Brain pericyte (primary cell): Measurements from ENCODE around the gene GAB1.

Experiments
- DNase-seq: peaks from one replicate; pipeline ENCODE4 v3.0.0-alpha.2; 2012; ENCODE audit warnings: low read depth, low spot score

Gene GAB1

DNA sequence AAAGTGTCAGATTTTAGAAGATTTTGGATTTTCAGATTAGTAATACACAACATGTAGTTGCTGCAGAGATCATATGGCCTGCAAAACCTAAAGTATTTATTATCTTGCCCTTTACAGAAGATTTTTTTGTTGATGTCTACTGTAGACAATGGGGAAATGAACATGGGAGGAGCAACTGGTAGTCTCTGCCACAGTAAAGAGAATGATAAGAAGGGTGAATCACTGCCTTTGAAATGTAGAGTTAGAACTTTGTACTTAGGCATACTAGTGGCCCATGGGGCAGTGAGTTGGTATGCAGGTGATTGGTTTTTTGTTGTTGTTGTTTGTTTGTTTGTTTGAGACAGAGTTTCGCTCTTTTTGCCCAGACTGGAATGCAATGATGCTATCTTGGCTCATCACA lies 50.1 kb downstream of the GAB1 start:
- DNase-seq: no peak

DNA sequence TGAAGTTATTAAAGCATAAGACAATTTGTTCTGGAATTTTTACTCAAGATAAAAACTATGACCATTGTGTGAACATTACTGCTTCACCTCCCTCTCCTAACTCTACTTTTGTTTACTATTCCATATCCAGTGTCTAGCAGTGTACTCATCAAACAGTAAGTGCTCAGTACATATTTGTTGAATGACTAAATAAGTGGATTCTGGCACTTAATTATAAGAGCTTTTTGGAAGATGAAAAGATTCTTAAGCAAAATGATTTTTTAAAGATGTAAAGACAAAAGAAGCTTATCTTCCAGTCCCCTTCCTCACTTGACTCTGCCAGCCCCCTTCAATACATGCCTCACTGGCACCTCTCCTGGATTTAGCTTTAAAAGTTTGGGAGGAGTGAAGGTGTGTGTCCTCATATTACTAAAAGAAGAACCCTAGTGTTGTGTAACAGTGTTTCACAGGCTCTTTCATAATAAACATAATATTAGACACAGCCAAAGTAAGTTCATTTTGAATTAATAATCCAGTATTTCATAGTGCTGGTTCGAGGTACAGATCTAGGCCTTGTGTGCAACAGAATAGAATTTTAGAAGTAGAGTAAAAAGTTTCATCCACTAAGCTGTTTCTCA lies 53.0 kb downstream of the GAB1 start:
- DNase-seq: no peak

GRCh38 chr4:143390764-143391163 lies 54.1 kb downstream of the GAB1 start:
- no peak for DNase-seq

DNA sequence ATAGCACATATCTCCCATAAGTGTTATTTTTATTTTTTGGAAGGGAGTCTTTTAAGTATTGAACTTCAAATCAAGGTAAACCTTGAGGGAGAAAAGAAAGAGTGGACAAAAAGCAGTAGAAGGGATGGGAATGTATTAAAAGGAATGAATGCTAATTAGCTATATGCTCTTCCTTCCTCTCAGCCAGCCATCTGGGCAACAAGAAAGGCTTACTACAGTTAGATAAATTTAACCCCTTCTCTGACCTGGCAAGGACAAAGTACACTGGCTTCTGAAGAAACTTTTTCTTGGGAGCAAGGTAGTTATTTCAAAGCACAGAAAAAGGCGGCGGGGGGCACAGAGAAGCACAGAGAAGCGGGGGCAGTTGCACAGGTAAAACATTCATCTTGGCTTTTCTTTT lies 54.6 kb downstream of the GAB1 start:
- no peak for DNase-seq

DNA sequence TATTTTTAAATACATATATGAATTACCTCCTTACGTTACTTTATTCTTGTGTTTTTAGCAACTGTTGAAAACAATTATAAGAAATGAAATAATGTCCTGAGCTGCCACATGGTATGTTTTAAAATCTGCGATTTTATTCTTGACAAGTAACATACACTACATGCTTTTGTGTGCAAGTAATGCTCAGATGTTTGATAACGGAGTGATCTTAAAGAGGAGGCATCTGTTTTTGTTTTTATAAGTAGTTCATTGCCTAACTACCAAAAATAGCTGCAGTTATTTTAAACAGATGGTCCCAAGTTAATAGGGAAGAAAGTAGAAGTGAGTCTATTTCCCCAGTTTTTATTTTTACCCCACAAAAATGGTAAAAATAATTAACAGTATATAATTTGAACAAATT lies 55.2 kb downstream of the GAB1 start:
- no peak for DNase-seq

DNA sequence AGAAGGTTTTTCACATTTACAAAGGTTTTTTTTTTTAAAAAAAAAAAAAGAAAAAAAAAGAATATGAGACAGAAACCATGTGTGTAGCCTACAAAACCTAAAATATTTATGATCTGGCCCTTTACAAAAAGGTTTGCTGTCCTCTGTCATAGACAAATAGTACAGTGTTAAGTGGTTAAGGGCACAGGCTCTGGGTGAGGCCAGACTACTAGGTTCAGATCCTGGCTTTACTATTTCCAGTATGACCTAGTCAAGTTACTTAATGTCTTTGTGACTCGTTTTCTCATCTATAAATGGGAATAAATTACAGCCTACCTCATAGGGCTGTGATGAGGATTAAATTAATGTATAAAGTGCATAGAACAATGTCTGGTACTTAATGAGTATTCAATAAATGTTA lies 56.5 kb downstream of the GAB1 start:
- no peak for DNase-seq

DNA sequence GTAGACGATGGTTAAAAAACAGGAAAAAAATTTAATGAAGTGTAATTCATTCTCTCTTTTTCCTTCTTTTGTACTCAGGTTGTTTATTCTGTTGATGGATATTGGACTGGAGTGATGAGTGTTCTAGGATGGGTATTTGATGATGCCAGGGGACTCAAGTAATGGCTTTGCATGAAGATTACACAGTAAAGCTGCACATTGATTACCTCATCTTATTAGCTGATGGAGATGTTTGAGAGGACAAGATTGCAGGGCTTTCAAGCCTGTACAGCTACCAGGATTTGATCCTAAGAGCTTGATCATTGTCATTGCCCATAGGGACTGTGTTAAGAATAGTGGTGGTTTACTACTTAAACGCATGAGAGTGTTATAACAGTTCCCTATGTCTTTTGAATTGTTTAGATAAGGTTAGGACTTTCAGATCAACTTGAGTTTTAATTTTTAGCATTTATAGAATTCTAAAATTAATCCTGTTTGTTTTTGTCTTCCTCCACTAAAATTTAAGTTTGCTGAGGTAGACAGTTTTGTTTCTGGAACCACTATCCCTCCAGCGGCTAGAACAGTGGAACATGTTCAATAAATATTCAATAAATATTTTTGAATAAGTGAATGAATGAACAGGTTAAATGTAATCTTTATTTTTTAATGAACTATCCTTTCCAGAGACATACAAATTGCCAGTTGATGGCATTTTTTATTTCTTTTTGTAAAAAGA lies 58.2 kb downstream of the GAB1 start:
- no peak for DNase-seq

- no peak for DNase-seq
These were observed 60.0 kb downstream of the GAB1 start for GRCh38 chr4:143396695-143397094.

GRCh38 chr4:143397335-143397734 lies 60.7 kb downstream of the GAB1 start:
- no peak for DNase-seq

- DNase-seq: no peak
These were observed 61.2 kb downstream of the GAB1 start for GRCh38 chr4:143397887-143398286.

DNA sequence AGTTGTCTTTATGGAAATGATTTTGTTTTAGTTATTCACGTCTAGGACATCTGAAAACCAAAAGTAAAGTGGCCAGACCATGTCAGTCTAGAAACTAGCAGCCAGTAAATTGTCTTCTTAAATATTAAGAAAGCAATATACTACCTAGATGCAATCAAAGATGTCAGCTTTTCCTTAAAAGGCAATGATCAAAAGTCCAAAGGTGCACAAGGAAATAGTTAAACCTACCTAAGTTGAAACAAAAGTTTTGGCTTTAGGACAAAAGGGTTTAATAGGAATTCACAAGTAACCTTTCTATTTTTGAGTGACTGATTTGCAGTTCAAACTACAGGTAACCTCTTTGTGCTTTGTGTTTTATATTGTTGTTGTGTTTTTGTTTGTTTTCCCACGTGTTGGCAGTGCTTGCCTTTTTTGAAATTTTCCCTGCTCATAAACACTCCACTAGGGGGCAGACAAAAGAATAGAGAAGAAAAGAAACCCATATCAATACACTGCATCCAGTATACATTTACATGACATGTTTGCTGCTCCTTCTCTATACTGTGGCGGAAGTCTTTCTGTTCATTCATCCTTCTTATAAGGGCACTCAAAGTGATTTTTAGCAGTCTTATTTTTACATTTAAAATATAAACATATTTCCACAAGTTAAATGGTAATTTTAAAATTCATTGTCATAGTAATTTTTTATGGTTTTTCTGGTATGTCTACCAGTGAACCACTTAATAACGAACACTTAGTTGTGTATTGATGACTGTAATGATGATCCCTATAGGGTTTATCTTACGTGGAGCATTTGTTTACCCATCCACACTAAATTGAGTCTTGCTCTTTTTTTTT lies 62.7 kb downstream of the GAB1 start:
- no peak for DNase-seq

GRCh38 chr4:143400082-143400481 lies 63.4 kb downstream of the GAB1 start:
- no peak for DNase-seq

- DNase-seq: no peak
These were observed 66.3 kb downstream of the GAB1 start for GRCh38 chr4:143402776-143403552.

DNA sequence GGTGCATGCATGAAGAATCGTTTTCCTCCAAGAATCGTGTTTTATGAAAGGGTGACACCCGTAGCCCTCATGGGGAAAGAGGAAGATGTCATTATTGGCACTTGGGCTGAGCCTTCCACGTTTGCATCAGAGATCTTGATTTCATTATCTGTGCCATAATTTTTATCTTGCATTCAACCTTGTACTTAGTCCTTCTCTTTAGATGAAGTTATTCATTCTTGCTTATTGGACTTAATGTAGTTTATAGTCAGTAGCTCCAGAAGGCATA lies 66.8 kb downstream of the GAB1 start:
- no peak for DNase-seq

DNA sequence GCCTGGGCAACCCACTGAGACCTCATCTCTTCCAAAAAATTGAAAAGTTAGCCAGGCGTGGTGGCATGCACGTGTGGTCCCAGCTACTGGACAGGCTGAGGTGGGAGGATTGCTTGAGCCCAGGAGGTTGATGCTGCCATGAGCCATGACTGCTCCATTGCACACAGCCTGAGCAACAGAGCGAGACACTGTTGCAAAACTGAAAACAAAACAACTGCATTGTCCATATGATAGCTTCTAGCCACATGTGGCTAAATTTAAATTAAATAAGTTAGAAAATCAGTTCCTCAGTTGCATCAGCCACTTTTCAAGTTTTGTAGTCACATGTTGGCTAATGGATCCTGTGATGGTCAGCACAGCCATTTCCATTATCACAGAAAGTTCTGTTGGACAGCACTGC lies 67.9 kb downstream of the GAB1 start:
- no peak for DNase-seq

DNA sequence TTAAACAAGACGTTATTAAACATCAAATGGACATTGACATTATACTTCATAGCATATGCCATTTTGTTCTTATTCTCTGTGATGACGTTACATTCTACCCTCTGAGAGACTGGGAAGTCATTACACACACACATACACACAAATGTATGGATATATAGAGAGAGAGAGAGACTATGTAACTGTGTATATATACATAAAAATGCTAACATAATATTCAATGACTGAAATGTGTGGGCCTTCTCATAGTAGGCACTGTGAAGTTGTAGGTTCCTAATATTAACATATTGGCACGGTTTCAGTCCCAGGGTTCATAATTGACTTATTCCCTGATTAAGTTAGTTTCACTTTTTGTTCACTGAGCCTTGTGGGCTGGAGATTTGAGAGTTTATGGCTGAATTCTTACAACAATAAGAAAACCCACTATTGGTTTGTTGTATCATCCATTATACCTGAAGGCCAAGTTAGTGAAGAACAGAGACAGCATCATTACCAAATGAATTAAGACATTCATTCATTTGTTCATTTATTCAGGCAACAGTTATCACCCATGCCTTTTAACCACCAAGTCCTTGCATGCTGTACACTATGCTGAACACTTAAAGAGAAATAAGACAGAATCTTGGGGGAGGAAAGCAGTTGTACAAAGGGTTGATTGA lies 68.5 kb downstream of the GAB1 start:
- no peak for DNase-seq

DNA sequence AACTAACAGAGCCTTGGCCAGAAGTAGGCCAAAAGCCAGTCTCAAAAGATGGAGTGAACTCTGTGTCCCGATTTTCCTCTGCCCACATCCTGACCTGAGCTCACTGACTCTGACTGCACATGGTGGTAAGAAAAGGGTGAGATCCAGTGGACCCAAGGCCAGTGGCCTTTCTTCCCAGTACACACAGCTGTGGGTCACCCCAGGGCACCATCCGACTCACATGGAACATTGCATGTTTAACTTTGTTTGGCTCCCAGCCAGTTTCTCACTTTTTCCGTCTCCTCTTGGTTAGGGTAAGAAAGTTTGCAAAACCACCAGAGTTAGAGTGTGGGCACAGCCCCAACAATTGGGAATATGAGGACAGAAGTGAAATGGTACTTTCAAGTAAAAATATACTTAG lies 69.8 kb downstream of the GAB1 start:
- peak; percentile 70 for DNase-seq

DNA sequence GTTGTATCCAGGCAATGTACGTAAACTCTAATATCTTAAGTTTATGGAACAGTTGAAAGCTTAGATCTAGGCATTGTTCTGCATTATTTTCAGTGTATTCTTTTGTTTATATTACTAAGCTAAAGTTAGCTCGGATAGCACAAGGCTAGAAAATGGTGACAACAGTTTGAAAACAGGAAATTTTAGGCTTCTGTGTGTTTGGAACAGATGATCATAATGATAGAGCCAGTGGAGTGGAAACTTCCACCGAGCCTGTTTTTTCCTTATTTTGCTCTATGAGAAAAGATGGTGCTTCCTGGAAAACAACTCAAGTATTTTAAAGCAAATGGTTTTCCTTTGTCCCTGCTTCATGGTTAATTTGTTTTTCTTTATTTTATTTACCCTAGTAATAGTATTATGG lies 70.8 kb downstream of the GAB1 start:
- no peak for DNase-seq

DNA sequence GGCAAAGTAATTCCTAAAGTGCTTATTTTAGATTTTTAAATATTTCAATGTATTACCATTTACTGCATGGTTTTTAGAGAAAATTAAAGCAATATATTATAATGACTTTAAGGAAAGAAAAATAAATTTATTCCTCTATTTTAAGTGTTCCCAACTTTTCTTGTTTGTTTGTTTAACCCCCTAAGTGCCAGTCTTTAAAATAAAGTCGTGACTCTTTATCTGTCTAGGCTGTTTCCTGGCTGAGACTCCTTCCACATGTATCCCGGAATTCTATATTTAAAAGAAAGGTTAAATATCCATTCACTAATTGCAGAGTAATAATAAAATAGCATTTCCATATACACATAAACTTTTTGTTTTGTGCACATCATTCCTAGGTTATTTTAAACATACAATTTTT lies 71.2 kb downstream of the GAB1 start:
- no peak for DNase-seq

DNA sequence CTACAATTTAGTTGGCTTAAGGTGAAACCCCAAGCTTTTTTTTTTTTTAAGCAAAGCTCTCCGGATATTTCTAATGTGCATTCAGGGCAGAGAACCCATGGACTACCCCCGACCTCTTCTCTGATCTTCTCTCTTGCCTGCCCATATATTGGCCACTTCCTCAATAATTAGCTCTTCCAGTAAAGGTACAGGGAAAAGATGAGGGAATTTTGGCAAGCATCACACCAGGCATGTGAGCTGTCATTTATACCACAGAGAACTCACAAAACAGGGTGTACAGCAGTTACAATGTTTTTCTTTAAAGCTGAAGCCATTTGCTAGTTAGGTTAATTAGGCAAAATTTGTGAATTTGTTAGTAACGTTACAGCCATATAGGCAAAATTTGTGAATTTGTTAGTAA lies 73.3 kb downstream of the GAB1 start:
- no peak for DNase-seq

GRCh38 chr4:143411527-143412419 lies 75.1 kb downstream of the GAB1 start:
- DNase-seq: no peak
